Activated CD4-positive, alpha-beta memory T cell treated with anti-CD3 and anti-CD28 coated beads, Interleukin-2, amount 10 ng/mL, durations not matched to agents 7 days and 5 days (primary cell): ENCODE measurements around the gene HCST. TPM values are rescaled to one million over a fixed set of nuclear protein-coding genes. Genes with fewer than 3 reads are reported as not detected.
A peak's percentile ranks its signal among the peaks of the same experiment; 100 is the strongest.
"Not testable (repeated sequence)": the region's sequence is repeated elsewhere in the genome, so short reads cannot be mapped to it uniquely, and the experiment has no call there.

Experiments used
- CTCF ChIA-PET: fragments of 350-600 bp; sonication (Branson Sonifier 250); formaldehyde crosslinking; loops from one replicate; lab custom pipeline; 2021; ENCODE audit warnings: antibody characterized with exemption, inconsistent platforms; lab: Charles Lee
- POLR2A ChIA-PET: fragments of 350-600 bp; sonication (Branson Sonifier 250); formaldehyde crosslinking; loops from one replicate; lab custom pipeline; 2021; ENCODE audit warnings: antibody characterized with exemption; lab: Charles Lee
- DNase-seq: peaks from one replicate; pipeline ENCODE4 v3.0.0-alpha.2; 2020
- H3K27ac Mint-ChIP-seq: one replicate; pipeline ENCODE4 v1.8.0; 2021; ENCODE audit warnings: mild to moderate bottlenecking, mixed read lengths
- H3K27me3 Mint-ChIP-seq: one replicate; pipeline ENCODE4 v1.8.0; 2021; ENCODE audit warnings: mixed read lengths
- H3K36me3 Mint-ChIP-seq: one replicate; pipeline ENCODE4 v1.8.0; 2021; ENCODE audit warnings: low read depth, mixed read lengths
- H3K4me1 Mint-ChIP-seq: one replicate; pipeline ENCODE4 v1.8.0; 2021; ENCODE audit warnings: mixed read lengths
- H3K4me3 Mint-ChIP-seq: one replicate; pipeline ENCODE4 v1.8.0; 2021; ENCODE audit warnings: mild to moderate bottlenecking, mixed read lengths
- H3K9me3 Mint-ChIP-seq: one replicate; pipeline ENCODE4 v1.8.0; 2021; ENCODE audit warnings: mixed read lengths
- total RNA-seq, 2 experiments: library from RNA; stranded (reverse); gene quantifications; one replicate each; pipeline ENCODE4 v1.2.3, GENCODE V29; 2021

HCST gene
- total RNA-seq, 2 experiments from 2014 or later, result 204 to 218 TPM

- Mint-ChIP-seq H3K4me1 (peaks cover 55% of the 10 kb centered on the region), H3K4me3 (peak overlapping the region; percentile 94), H3K27ac (peak overlapping the region; percentile 95), H3K36me3 (peaks cover 49% of the 10 kb centered on the region), H3K27me3 (no peaks in the 10 kb centered on the region), H3K9me3 (no peaks in the 10 kb centered on the region)
- POLR2A ChIA-PET, result interaction anchor here (1.2 to 2.3 kb wide), 5 partner anchors 13 to 187 kb away, joined by 4 to 49 read pairs (median 5); partner anchors contain the start of gene LIN37
- CTCF ChIA-PET, result no interaction called here
- peak; percentile 90 for DNase-seq
These were observed 2.6 kb upstream of the HCST start for GRCh38 chr19:35899547-35900214.

GRCh38 chr19:35901055-35901644 is 1.2 kb upstream of the HCST start:
- peak overlapping the region; percentile 95 for H3K27ac Mint-ChIP-seq
- peaks cover 41% of the 10 kb centered on the region for H3K36me3 Mint-ChIP-seq
- CTCF ChIA-PET, result interaction anchor here (1.8 kb wide), 1 partner anchor 30 kb away, joined by 11 read pairs; no protein-coding TSS in a partner anchor
- H3K27me3 Mint-ChIP-seq, result no peaks in the 10 kb centered on the region
- H3K9me3 Mint-ChIP-seq, result no peaks in the 10 kb centered on the region
- DNase-seq, result no peak
- POLR2A ChIA-PET, result interaction anchor here (0.6 to 2.3 kb wide), 9 partner anchors 11 to 188 kb away, joined by 3 to 49 read pairs (median 4); partner anchors contain the start of genes LIN37, PSENEN and U2AF1L4
- H3K4me3 Mint-ChIP-seq, result peak overlapping the region; percentile 94
- H3K4me1 Mint-ChIP-seq, result peaks cover 53% of the 10 kb centered on the region

- no peaks in the 10 kb centered on the region for H3K27me3 Mint-ChIP-seq
- peaks cover 47% of the 10 kb centered on the region for H3K4me1 Mint-ChIP-seq
- ChIA-PET POLR2A (interaction anchor here (0.7 to 2.5 kb wide), 7 partner anchors 22 to 237 kb away, joined by 3 to 43 read pairs (median 4); partner anchors contain the start of gene CAPNS1), CTCF (interaction anchor here (1.0 to 2.0 kb wide), 3 partner anchors 20 to 209 kb away, joined by 3 to 9 read pairs (median 5); no protein-coding TSS in a partner anchor)
- H3K9me3 Mint-ChIP-seq, result no peaks in the 10 kb centered on the region
- peaks cover 26% of the 10 kb centered on the region for H3K36me3 Mint-ChIP-seq
- no peak for DNase-seq
- peak overlapping the region; percentile 81 for H3K4me3 Mint-ChIP-seq
- peak overlapping the region; percentile 95 for H3K27ac Mint-ChIP-seq
These were observed 644 bp downstream of the HCST start for GRCh38 chr19:35902870-35903475.

GRCh38 chr19:35903550-35904179 is 1.3 kb downstream of the HCST start:
- Mint-ChIP-seq H3K9me3 (no peaks in the 10 kb centered on the region), H3K27ac (peak overlapping the region; percentile 95), H3K4me3 (peak overlapping the region; percentile 81), H3K4me1 (peaks cover 46% of the 10 kb centered on the region), H3K27me3 (no peaks in the 10 kb centered on the region), H3K36me3 (peaks cover 21% of the 10 kb centered on the region)
- ChIA-PET CTCF (interaction anchor here (1.0 to 2.0 kb wide), 3 partner anchors 21 to 209 kb away, joined by 3 to 9 read pairs (median 5); no protein-coding TSS in a partner anchor), POLR2A (interaction anchor here (0.7 to 2.5 kb wide), 7 partner anchors 22 to 236 kb away, joined by 3 to 43 read pairs (median 4); partner anchors contain the start of gene CAPNS1)
- peak; percentile 95 for DNase-seq

GRCh38 chr19:35904311-35905068 is 2.2 kb downstream of the HCST start:
- no peak for DNase-seq
- no peaks in the 10 kb centered on the region for H3K9me3 Mint-ChIP-seq
- H3K4me1 Mint-ChIP-seq, result peaks cover 48% of the 10 kb centered on the region
- H3K27ac Mint-ChIP-seq, result peak overlapping the region; percentile 53
- CTCF ChIA-PET, result interaction anchor here (2.0 kb wide), 1 partner anchor 22 kb away, joined by 9 read pairs; no protein-coding TSS in a partner anchor
- H3K36me3 Mint-ChIP-seq, result peaks cover 15% of the 10 kb centered on the region
- peak overlapping the region; percentile 81 for H3K4me3 Mint-ChIP-seq
- no peaks in the 10 kb centered on the region for H3K27me3 Mint-ChIP-seq
- POLR2A ChIA-PET, result interaction anchor here (1.3 to 2.5 kb wide), 3 partner anchors 21 to 193 kb away, joined by 4 to 43 read pairs (median 5); no protein-coding TSS in a partner anchor

- POLR2A ChIA-PET, result interaction anchor here (1.3 kb wide), 1 partner anchor 20 kb away, joined by 5 read pairs; no protein-coding TSS in a partner anchor
- H3K27ac Mint-ChIP-seq, result no peak overlapping the region
- H3K4me3 Mint-ChIP-seq, result no peak overlapping the region
- H3K27me3 Mint-ChIP-seq, result no peaks in the 10 kb centered on the region
- H3K4me1 Mint-ChIP-seq, result peaks cover 48% of the 10 kb centered on the region
- CTCF ChIA-PET, result interaction anchor here (1.8 kb wide), 1 partner anchor 26 kb away, joined by 6 read pairs; no protein-coding TSS in a partner anchor
- no peaks in the 10 kb centered on the region for H3K9me3 Mint-ChIP-seq
- DNase-seq, result no peak
- H3K36me3 Mint-ChIP-seq, result peaks cover 14% of the 10 kb centered on the region
These were observed 2.9 kb downstream of the HCST start for GRCh38 chr19:35905178-35905727.

- CTCF ChIA-PET, result no interaction called here
- Mint-ChIP-seq H3K9me3 (no peaks in the 10 kb centered on the region), H3K27me3 (no peaks in the 10 kb centered on the region), H3K36me3 (peaks cover 14% of the 10 kb centered on the region), H3K27ac (no peak overlapping the region), H3K4me3 (no peak overlapping the region), H3K4me1 (peaks cover 36% of the 10 kb centered on the region)
- POLR2A ChIA-PET, result no interaction called here
- DNase-seq, result no peak
These were observed 5.0 kb downstream of the HCST start for GRCh38 chr19:35907377-35907745.

GRCh38 chr19:35908010-35908441 is 5.7 kb downstream of the HCST start, which contains the start of gene TYROBP:
Gene TYROBP, minus strand, starts transcription at chr19:35908295. Its CDS starts 67 bp downstream, at chr19:35908228.
- peaks cover 32% of the 10 kb centered on the region for H3K4me1 Mint-ChIP-seq
- DNase-seq, result no peak
- H3K27ac Mint-ChIP-seq, result no peak within 1 kb of the TSS
- peaks cover 12% of the 10 kb centered on the region for H3K36me3 Mint-ChIP-seq
- no peaks in the 10 kb centered on the region for H3K27me3 Mint-ChIP-seq
- no peaks in the 10 kb centered on the region for H3K9me3 Mint-ChIP-seq
- ChIA-PET CTCF (no interaction called here), POLR2A (interaction anchor here (1.4 kb wide), 1 partner anchor 22 kb away, joined by 3 read pairs; no protein-coding TSS in a partner anchor)
- H3K4me3 Mint-ChIP-seq, result no peak within 1 kb of the TSS

- CTCF ChIA-PET, result no interaction called here
- Mint-ChIP-seq H3K27me3 (no peaks in the 10 kb centered on the region), H3K4me3 (no peak overlapping the region), H3K9me3 (no peaks in the 10 kb centered on the region), H3K27ac (no peak overlapping the region), H3K4me1 (peaks cover 22% of the 10 kb centered on the region), H3K36me3 (peaks cover 3% of the 10 kb centered on the region)
- DNase-seq, result no peak
- POLR2A ChIA-PET, result interaction anchor here (1.4 kb wide), 1 partner anchor 23 kb away, joined by 3 read pairs; no protein-coding TSS in a partner anchor
These were observed 6.8 kb downstream of the HCST start for GRCh38 chr19:35908973-35909683.

GRCh38 chr19:35909684-35910035 is 7.3 kb downstream of the HCST start:
- H3K9me3 Mint-ChIP-seq, result no peaks in the 10 kb centered on the region
- H3K4me1 Mint-ChIP-seq, result peaks cover 17% of the 10 kb centered on the region
- no peak overlapping the region for H3K4me3 Mint-ChIP-seq
- POLR2A ChIA-PET, result no interaction called here
- DNase-seq, result no peak
- H3K27ac Mint-ChIP-seq, result no peak overlapping the region
- H3K36me3 Mint-ChIP-seq, result no peaks in the 10 kb centered on the region
- H3K27me3 Mint-ChIP-seq, result no peaks in the 10 kb centered on the region
- CTCF ChIA-PET, result no interaction called here

GRCh38 chr19:35910355-35910754 is 8.0 kb downstream of the HCST start:
- H3K27me3 Mint-ChIP-seq, H3K9me3 Mint-ChIP-seq, POLR2A ChIA-PET, H3K27ac Mint-ChIP-seq, H3K4me3 Mint-ChIP-seq, DNase-seq, H3K36me3 Mint-ChIP-seq: not testable (repeated sequence)
- CTCF ChIA-PET, result interaction anchor here (0.7 kb wide), 1 partner anchor 23 kb away, joined by 3 read pairs; no protein-coding TSS in a partner anchor
- peaks cover 12% of the 10 kb centered on the region for H3K4me1 Mint-ChIP-seq
